Esophagus muscularis mucosa (tissue), 3 donors: Measurements from ENCODE around the gene ARID3C.

Experiments
- POLR2A ChIP-seq: fragments of 450-650 bp; IDR thresholded peaks from one replicate; pipeline ENCODE4 v1.6.1; 2017; ENCODE audit warnings: antibody characterized with exemption, moderate library complexity, mild to moderate bottlenecking, low read depth
- POLR2AphosphoS5 ChIP-seq, 2 donors: sonication (generic); formaldehyde crosslinking; IDR thresholded peaks; one replicate each; pipeline ENCODE4 v1.6.1; 2017; ENCODE audit warnings: antibody characterized with exemption in 2 of 2
- TF ChIP-seq, protein P1 (sequence below), 3 experiments: fragments of 200-600 bp in 2 of 3; fragments of 450-650 bp in 1 of 3; sonication (generic) in 2 of 3; IDR thresholded peaks; one replicate each; pipeline ENCODE4 v1.5.1; 2017 to 2019; ENCODE audit warnings: antibody characterized with exemption in 3 of 3, mild to moderate bottlenecking in 2 of 3, moderate library complexity in 1 of 3

DNA sequence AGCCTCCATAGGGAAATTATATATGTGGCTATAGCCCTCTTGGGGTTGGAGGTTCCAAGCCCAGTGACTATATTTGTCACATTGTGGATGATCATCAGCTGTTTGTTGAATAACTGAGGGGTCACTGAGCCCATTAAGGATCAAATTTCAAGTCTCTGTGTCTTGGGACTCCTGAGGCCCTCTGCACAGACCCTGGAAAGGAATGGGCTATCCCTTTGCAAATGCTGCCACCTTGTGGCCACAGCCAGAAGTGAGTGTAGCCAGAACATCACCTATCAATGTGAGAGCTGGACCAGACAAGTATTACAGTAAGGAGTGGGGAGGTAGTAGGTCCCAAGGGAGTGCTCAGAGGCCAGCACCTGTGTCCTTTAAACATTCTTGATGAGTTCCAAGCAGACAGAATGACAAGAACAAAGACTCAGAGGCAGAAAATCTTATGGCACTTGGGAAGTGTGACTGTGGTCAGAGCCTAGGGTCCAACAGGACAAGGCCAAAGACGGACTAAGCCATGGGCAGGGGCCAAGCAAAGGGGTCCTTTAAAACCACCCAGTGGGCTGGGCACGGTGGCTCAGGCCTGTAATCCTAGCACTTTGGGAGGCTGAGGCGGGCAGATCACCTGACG, 25.1 kb downstream of the ARID3C start:
- TF ChIP-seq POLR2AphosphoS5 (IDR thresholded peaks at IDR 0.05) (peak in 1 of 2 donors; percentile 39), POLR2A (no peak)
- TF ChIP-seq, protein P1, sequence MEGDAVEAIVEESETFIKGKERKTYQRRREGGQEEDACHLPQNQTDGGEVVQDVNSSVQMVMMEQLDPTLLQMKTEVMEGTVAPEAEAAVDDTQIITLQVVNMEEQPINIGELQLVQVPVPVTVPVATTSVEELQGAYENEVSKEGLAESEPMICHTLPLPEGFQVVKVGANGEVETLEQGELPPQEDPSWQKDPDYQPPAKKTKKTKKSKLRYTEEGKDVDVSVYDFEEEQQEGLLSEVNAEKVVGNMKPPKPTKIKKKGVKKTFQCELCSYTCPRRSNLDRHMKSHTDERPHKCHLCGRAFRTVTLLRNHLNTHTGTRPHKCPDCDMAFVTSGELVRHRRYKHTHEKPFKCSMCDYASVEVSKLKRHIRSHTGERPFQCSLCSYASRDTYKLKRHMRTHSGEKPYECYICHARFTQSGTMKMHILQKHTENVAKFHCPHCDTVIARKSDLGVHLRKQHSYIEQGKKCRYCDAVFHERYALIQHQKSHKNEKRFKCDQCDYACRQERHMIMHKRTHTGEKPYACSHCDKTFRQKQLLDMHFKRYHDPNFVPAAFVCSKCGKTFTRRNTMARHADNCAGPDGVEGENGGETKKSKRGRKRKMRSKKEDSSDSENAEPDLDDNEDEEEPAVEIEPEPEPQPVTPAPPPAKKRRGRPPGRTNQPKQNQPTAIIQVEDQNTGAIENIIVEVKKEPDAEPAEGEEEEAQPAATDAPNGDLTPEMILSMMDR (IDR thresholded peaks at IDR 0.05): peak; percentile 88 to 97 (median 91)
